ENCODE measurements around the gene SNAPC4. TPM values are rescaled to one million over a fixed set of nuclear protein-coding genes. Genes with fewer than 3 reads are reported as not detected.

Gene SNAPC4
- 3.5 TPM for total RNA-seq

- Histone ChIP-seq H3K4me3 (ENCODE audit: low read length) (peak within 1 kb of the TSS; percentile 69), H3K9me3 (ENCODE audit: low read depth, low read length) (no peaks in the 10 kb centered on the region), H3K4me1 (ENCODE audit: insufficient read depth, low read length) (peaks cover 47% of the 10 kb centered on the region)
Measured at GRCh38 chr9:136400038-136400834, at the start of gene SNAPC4. Gene SNAPC4 (minus strand): TSS chr9:136400170. CDS start chr9:136398428, 1,742 bp downstream.

GRCh38 chr9:136448655-136449054 lies 48.7 kb upstream of the SNAPC4 start:
- Histone ChIP-seq H3K27me3 (ENCODE audit: insufficient read depth, low read length) (no peaks in the 10 kb centered on the region), H3K4me3 (ENCODE audit: low read length) (no peak overlapping the region), H3K9me3 (ENCODE audit: low read depth, low read length) (no peaks in the 10 kb centered on the region), H3K4me1 (ENCODE audit: insufficient read depth, low read length) (no peaks in the 10 kb centered on the region)

More at GRCh38 chr9:136400038-136400834, at the start of gene SNAPC4:
- H3K27me3 ChIP-seq (ENCODE audit: insufficient read depth, low read length): no peaks in the 10 kb centered on the region

- Histone ChIP-seq H3K9me3 (ENCODE audit: low read depth, low read length) (no peaks in the 10 kb centered on the region), H3K4me1 (ENCODE audit: insufficient read depth, low read length) (no peaks in the 10 kb centered on the region), H3K27me3 (ENCODE audit: insufficient read depth, low read length) (no peaks in the 10 kb centered on the region), H3K4me3 (ENCODE audit: low read length) (no peak overlapping the region)
Measured at GRCh38 chr9:136447173-136447778, 47.3 kb upstream of the SNAPC4 start.

- no peak overlapping the region for H3K4me3 ChIP-seq (ENCODE audit: low read length)
- no peaks in the 10 kb centered on the region for H3K27me3 ChIP-seq (ENCODE audit: insufficient read depth, low read length)
- H3K4me1 ChIP-seq (ENCODE audit: insufficient read depth, low read length): no peaks in the 10 kb centered on the region
- no peaks in the 10 kb centered on the region for H3K9me3 ChIP-seq (ENCODE audit: low read depth, low read length)
Measured at GRCh38 chr9:136445799-136446198, 45.8 kb upstream of the SNAPC4 start.

GRCh38 chr9:136444102-136444501 lies 44.1 kb upstream of the SNAPC4 start:
- Histone ChIP-seq H3K4me3 (ENCODE audit: low read length) (no peak overlapping the region), H3K4me1 (ENCODE audit: insufficient read depth, low read length) (peaks cover 4% of the 10 kb centered on the region), H3K9me3 (ENCODE audit: low read depth, low read length) (no peaks in the 10 kb centered on the region), H3K27me3 (ENCODE audit: insufficient read depth, low read length) (no peaks in the 10 kb centered on the region)

GRCh38 chr9:136443687-136444086 lies 43.7 kb upstream of the SNAPC4 start:
- H3K4me1 ChIP-seq (ENCODE audit: insufficient read depth, low read length): peaks cover 6% of the 10 kb centered on the region
- no peaks in the 10 kb centered on the region for H3K27me3 ChIP-seq (ENCODE audit: insufficient read depth, low read length)
- no peaks in the 10 kb centered on the region for H3K9me3 ChIP-seq (ENCODE audit: low read depth, low read length)
- no peak overlapping the region for H3K4me3 ChIP-seq (ENCODE audit: low read length)

GRCh38 chr9:136443087-136443486 lies 43.1 kb upstream of the SNAPC4 start:
- Histone ChIP-seq H3K9me3 (ENCODE audit: low read depth, low read length) (no peaks in the 10 kb centered on the region), H3K4me3 (ENCODE audit: low read length) (no peak overlapping the region), H3K27me3 (ENCODE audit: insufficient read depth, low read length) (no peaks in the 10 kb centered on the region), H3K4me1 (ENCODE audit: insufficient read depth, low read length) (peaks cover 12% of the 10 kb centered on the region)

GRCh38 chr9:136442265-136442664 lies 42.3 kb upstream of the SNAPC4 start:
- H3K4me3 ChIP-seq (ENCODE audit: low read length): no peak overlapping the region
- H3K9me3 ChIP-seq (ENCODE audit: low read depth, low read length): no peaks in the 10 kb centered on the region

GRCh38 chr9:136441681-136442245 lies 41.8 kb upstream of the SNAPC4 start:
- H3K4me3 ChIP-seq (ENCODE audit: low read length): no peak overlapping the region
- peaks cover 24% of the 10 kb centered on the region for H3K4me1 ChIP-seq (ENCODE audit: insufficient read depth, low read length)
- H3K9me3 ChIP-seq (ENCODE audit: low read depth, low read length): no peaks in the 10 kb centered on the region
- H3K27me3 ChIP-seq (ENCODE audit: insufficient read depth, low read length): no peaks in the 10 kb centered on the region

More at GRCh38 chr9:136442265-136442664, 42.3 kb upstream of the SNAPC4 start:
- Histone ChIP-seq H3K4me1 (ENCODE audit: insufficient read depth, low read length) (peaks cover 20% of the 10 kb centered on the region), H3K27me3 (ENCODE audit: insufficient read depth, low read length) (no peaks in the 10 kb centered on the region)

GRCh38 chr9:136441191-136441680 lies 41.3 kb upstream of the SNAPC4 start:
- no peak overlapping the region for H3K4me3 ChIP-seq (ENCODE audit: low read length)
- H3K27me3 ChIP-seq (ENCODE audit: insufficient read depth, low read length): no peaks in the 10 kb centered on the region
- no peaks in the 10 kb centered on the region for H3K9me3 ChIP-seq (ENCODE audit: low read depth, low read length)
- peaks cover 24% of the 10 kb centered on the region for H3K4me1 ChIP-seq (ENCODE audit: insufficient read depth, low read length)

GRCh38 chr9:136439481-136440408 lies 39.8 kb upstream of the SNAPC4 start, which contains the start of gene INPP5E:
Gene INPP5E (minus strand): TSS chr9:136439845. CDS start chr9:136439419, 426 bp downstream.
- H3K27me3 ChIP-seq (ENCODE audit: insufficient read depth, low read length): no peaks in the 10 kb centered on the region
- H3K9me3 ChIP-seq (ENCODE audit: low read depth, low read length): no peaks in the 10 kb centered on the region
- peak within 1 kb of the TSS; percentile 65 for H3K4me3 ChIP-seq (ENCODE audit: low read length)
- H3K4me1 ChIP-seq (ENCODE audit: insufficient read depth, low read length): peaks cover 24% of the 10 kb centered on the region

GRCh38 chr9:136438548-136439480 lies 38.8 kb upstream of the SNAPC4 start:
- H3K4me1 ChIP-seq (ENCODE audit: insufficient read depth, low read length): peaks cover 24% of the 10 kb centered on the region
- peak overlapping the region; percentile 65 for H3K4me3 ChIP-seq (ENCODE audit: low read length)
- no peaks in the 10 kb centered on the region for H3K9me3 ChIP-seq (ENCODE audit: low read depth, low read length)
- H3K27me3 ChIP-seq (ENCODE audit: insufficient read depth, low read length): no peaks in the 10 kb centered on the region

GRCh38 chr9:136437839-136438547 lies 38.0 kb upstream of the SNAPC4 start:
- peak overlapping the region; percentile 65 for H3K4me3 ChIP-seq (ENCODE audit: low read length)

More at GRCh38 chr9:136437839-136438547, 38.0 kb upstream of the SNAPC4 start:
- Histone ChIP-seq H3K9me3 (ENCODE audit: low read depth, low read length) (no peaks in the 10 kb centered on the region), H3K4me1 (ENCODE audit: insufficient read depth, low read length) (peaks cover 24% of the 10 kb centered on the region), H3K27me3 (ENCODE audit: insufficient read depth, low read length) (no peaks in the 10 kb centered on the region)
